D721Med (cell line): ENCODE measurements around the gene TAAR2.

Experiments used
- DNase-seq: peaks from one replicate; pipeline ENCODE4 v3.0.0; 2011; ENCODE audit warnings: low spot score; ENCODE audit not compliant: insufficient read length
- FAIRE-seq: peaks from 2 replicates; lab custom pipeline; 2011; peaks lifted over from hg19 to GRCh38; lab: Jason Lieb, UNC
- TF ChIP-seq, protein P1 (sequence below): IDR thresholded peaks from 2 replicates; pipeline ENCODE4 v1.5.1; 2012; ENCODE audit warnings: mild to moderate bottlenecking, control low read depth; ENCODE audit not compliant: insufficient read depth; ENCODE audit errors: missing control alignments

TAAR2 gene

DNA sequence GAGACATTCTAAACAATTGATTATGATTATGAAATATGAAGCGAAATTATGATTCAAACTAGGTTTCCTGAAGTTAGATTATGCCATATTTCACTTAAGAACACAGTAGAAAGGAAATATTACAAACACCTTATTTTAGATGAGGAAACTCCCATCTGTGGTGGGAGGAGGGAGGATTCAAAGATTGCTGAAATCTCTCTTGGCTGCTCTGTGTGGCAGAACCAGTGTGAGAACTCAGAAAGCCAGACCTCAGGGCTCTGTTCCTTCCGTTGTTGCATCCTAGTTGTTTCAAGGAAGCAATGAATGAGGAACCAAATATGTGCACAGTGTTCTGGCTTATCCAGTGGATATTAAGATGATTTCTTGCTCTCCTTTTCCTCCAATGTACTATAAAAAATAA is 36.7 kb downstream of the TAAR2 start:
- FAIRE-seq (no peak), DNase-seq (no peak)
- TF ChIP-seq, protein P1, sequence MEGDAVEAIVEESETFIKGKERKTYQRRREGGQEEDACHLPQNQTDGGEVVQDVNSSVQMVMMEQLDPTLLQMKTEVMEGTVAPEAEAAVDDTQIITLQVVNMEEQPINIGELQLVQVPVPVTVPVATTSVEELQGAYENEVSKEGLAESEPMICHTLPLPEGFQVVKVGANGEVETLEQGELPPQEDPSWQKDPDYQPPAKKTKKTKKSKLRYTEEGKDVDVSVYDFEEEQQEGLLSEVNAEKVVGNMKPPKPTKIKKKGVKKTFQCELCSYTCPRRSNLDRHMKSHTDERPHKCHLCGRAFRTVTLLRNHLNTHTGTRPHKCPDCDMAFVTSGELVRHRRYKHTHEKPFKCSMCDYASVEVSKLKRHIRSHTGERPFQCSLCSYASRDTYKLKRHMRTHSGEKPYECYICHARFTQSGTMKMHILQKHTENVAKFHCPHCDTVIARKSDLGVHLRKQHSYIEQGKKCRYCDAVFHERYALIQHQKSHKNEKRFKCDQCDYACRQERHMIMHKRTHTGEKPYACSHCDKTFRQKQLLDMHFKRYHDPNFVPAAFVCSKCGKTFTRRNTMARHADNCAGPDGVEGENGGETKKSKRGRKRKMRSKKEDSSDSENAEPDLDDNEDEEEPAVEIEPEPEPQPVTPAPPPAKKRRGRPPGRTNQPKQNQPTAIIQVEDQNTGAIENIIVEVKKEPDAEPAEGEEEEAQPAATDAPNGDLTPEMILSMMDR, result no peak

GRCh38 chr6:132584698-132585097 is 39.4 kb downstream of the TAAR2 start:
- FAIRE-seq, result no peak
- no peak for DNase-seq
- TF ChIP-seq, protein P1, result no peak

GRCh38 chr6:132571774-132572173 is 52.3 kb downstream of the TAAR2 start:
- no peak for FAIRE-seq
- DNase-seq, result no peak

DNA sequence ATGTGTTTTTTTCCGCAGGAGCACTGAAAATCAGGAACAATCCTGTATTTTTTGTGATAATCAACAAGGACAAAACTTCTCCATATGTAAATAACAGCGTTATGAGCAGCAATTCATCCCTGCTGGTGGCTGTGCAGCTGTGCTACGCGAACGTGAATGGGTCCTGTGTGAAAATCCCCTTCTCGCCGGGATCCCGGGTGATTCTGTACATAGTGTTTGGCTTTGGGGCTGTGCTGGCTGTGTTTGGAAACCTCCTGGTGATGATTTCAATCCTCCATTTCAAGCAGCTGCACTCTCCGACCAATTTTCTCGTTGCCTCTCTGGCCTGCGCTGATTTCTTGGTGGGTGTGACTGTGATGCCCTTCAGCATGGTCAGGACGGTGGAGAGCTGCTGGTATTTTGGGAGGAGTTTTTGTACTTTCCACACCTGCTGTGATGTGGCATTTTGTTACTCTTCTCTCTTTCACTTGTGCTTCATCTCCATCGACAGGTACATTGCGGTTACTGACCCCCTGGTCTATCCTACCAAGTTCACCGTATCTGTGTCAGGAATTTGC is 53.8 kb downstream of the TAAR2 start, which contains the start of gene TAAR6:
TAAR6 (plus strand) TSS at position 102 of the 557 bp plus-strand sequence; CDS start at position 102, 0 bp downstream.
- FAIRE-seq (no peak), DNase-seq (no peak)
- TF ChIP-seq, protein P1, result no peak

More at GRCh38 chr6:132571774-132572173, 52.3 kb downstream of the TAAR2 start:
- TF ChIP-seq, protein P1, result no peak

- FAIRE-seq, result no peak
- TF ChIP-seq, protein P1, result no peak
- no peak for DNase-seq
Measured at GRCh38 chr6:132569170-132569569, 54.9 kb downstream of the TAAR2 start.

DNA sequence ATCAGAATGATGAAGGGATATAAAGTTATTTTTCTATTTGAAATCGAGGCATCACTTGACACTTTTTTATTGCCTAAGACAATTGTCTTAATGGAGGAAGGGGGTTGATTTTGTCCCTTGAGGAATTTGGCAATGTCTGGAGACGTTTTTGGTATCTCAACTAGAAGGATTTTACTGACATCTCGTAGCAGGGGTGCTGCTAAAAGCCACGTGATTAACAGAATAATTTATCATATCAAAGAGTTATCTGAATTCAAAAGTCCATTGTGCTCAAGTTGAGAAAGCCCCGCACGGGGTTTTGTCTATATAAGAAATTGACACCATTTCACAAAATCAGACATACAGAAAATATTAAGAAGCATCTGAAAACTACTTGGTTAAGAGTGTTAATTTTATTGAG is 55.5 kb downstream of the TAAR2 start:
- DNase-seq (no peak), FAIRE-seq (no peak)
- TF ChIP-seq, protein P1, result no peak

DNA sequence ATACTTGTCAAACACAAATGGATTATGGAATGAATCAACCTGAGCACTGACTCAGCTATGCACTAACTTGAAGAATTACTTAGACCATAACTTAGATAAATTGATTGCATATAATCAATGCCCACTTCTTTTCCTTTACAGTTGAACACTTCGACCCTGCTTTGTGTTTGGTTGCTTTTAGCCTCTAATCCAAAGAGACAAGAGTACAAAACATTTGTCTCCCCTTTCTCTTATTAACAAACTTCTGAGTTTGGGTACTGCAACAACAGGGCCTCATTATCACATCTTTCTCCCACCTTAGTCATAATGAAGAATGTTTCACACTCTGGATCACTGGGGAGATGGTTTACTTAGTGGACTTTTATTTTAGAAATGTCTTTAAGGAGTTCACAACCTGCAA is 56.5 kb downstream of the TAAR2 start:
- no peak for FAIRE-seq
- TF ChIP-seq, protein P1, result no peak
- DNase-seq, result no peak
